Measurements from ENCODE around the gene FAM13A. TPM values are rescaled to one million over a fixed set of nuclear protein-coding genes. Genes with fewer than 3 reads are reported as not detected.

Gene FAM13A
- total RNA-seq, 1 donor from 2014 or later = 40.3 TPM

DNA sequence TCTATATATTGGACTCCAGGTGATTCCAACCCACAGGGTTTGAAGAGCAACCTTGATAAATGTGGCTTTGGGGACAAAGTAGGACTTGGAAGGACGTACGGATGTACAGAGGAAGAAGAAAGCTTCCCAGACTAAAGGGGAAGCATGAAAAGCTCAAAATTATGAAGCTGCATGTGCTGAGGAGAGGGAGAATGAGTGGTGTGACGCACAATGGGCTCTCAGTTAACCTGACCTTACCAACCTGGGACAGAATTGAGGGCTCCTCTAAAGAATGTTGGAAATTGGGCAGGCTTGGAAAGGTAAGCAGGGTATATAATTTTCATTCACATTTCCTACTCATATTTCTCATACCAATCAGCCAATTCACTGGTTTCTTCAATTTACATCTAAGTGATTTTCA is 43.9 kb upstream of the FAM13A start:
- Histone ChIP-seq H2AFZ (replicated peaks) (no peak overlapping the region), H3K36me3 (no peaks in the 10 kb centered on the region), H3K4me3 (no peak overlapping the region), H3K9ac (no peak overlapping the region), H3K27me3 (no peaks in the 10 kb centered on the region), H3K27ac (no peak overlapping the region), H3K4me2 (no peak overlapping the region), H3K79me2 (ENCODE audit: low read depth) (no peaks in the 10 kb centered on the region), H3K4me1 (no peaks in the 10 kb centered on the region), H4K20me1 (ENCODE audit: low read depth) (no peaks in the 10 kb centered on the region), H3F3A (ENCODE audit: low read depth) (no peaks in the 10 kb centered on the region), H3K9me3 (ENCODE audit: low read depth) (no peaks in the 10 kb centered on the region)
- Mint-ChIP-seq H3K27ac (no peak overlapping the region), H3K27me3 (ENCODE audit: insufficient read depth, low read depth) (peaks cover 2% of the 10 kb centered on the region), H3K9me3 (no peaks in the 10 kb centered on the region), H3K4me3 (no peak overlapping the region), H3K4me1 (peaks cover 3% of the 10 kb centered on the region), H3K36me3 (no peaks in the 10 kb centered on the region)
- DNase-seq (ENCODE audit: low spot score) = no peak
- TF ChIP-seq, protein P1, sequence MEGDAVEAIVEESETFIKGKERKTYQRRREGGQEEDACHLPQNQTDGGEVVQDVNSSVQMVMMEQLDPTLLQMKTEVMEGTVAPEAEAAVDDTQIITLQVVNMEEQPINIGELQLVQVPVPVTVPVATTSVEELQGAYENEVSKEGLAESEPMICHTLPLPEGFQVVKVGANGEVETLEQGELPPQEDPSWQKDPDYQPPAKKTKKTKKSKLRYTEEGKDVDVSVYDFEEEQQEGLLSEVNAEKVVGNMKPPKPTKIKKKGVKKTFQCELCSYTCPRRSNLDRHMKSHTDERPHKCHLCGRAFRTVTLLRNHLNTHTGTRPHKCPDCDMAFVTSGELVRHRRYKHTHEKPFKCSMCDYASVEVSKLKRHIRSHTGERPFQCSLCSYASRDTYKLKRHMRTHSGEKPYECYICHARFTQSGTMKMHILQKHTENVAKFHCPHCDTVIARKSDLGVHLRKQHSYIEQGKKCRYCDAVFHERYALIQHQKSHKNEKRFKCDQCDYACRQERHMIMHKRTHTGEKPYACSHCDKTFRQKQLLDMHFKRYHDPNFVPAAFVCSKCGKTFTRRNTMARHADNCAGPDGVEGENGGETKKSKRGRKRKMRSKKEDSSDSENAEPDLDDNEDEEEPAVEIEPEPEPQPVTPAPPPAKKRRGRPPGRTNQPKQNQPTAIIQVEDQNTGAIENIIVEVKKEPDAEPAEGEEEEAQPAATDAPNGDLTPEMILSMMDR (IDR thresholded peaks at IDR 0.05) = no peak
- no peak for TF ChIP-seq EZH2 (IDR thresholded peaks at IDR 0.05)
- TF ChIP-seq EZH2phosphoT487 (IDR thresholded peaks at IDR 0.05) = no peak

DNA sequence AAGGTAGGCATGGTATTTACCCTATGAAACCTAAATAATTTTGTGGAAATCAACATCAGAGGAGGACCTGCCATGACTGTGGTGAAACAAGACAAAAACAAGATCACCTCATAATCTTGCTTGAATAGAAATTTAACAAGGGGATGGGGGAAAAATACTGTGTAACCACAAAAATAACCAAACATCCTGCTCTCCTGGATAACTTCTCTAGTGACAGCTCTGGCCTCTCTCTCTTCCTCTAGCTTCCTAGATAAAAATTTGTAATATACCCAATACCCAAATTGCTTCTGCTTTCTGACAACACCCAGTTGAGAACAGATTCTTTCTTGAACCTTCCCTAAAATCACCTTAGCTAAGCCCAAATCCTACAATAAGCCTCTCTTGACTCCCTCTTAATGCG is 42.5 kb upstream of the FAM13A start:
- no peaks in the 10 kb centered on the region for H3K9me3 ChIP-seq (ENCODE audit: low read depth)
- no peaks in the 10 kb centered on the region for H4K20me1 ChIP-seq (ENCODE audit: low read depth)
- DNase-seq (ENCODE audit: low spot score) = no peak
- TF ChIP-seq, protein P1 (IDR thresholded peaks at IDR 0.05) = no peak
- no peak for TF ChIP-seq EZH2phosphoT487 (IDR thresholded peaks at IDR 0.05)
- no peak for TF ChIP-seq EZH2 (IDR thresholded peaks at IDR 0.05)
- no peak overlapping the region for H3K9ac ChIP-seq
- H3K36me3 Mint-ChIP-seq = no peaks in the 10 kb centered on the region
- no peaks in the 10 kb centered on the region for H3K9me3 Mint-ChIP-seq
- H3K27ac ChIP-seq = no peak overlapping the region
- no peak overlapping the region for H3K27ac Mint-ChIP-seq
- H3K4me1 ChIP-seq = no peaks in the 10 kb centered on the region
- no peak overlapping the region for H3K4me3 ChIP-seq
- H2AFZ ChIP-seq (replicated peaks) = no peak overlapping the region
- no peaks in the 10 kb centered on the region for H3F3A ChIP-seq (ENCODE audit: low read depth)
- H3K27me3 Mint-ChIP-seq (ENCODE audit: insufficient read depth, low read depth) = peaks cover 2% of the 10 kb centered on the region
- H3K4me1 Mint-ChIP-seq = peaks cover 3% of the 10 kb centered on the region
- H3K36me3 ChIP-seq = no peaks in the 10 kb centered on the region
- no peak overlapping the region for H3K4me2 ChIP-seq
- H3K79me2 ChIP-seq (ENCODE audit: low read depth) = no peaks in the 10 kb centered on the region
- H3K4me3 Mint-ChIP-seq = no peak overlapping the region
- H3K27me3 ChIP-seq = no peaks in the 10 kb centered on the region

DNA sequence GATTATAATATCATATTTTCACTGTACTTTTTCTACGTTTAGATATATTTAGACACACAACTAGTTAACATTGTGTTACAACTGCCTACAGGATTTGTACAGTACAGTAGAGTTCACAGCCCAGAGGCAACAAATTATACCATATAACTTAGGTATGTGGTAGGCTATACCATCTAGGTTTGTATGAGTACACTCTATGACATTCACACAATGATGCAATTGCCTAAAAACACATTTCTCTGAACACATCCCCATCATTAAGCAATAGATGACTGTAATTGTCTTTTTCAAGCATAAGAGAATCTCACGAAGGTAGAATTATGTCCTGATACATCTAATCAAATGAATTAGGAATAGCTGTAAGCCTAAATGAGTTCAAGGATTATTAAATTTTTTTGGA is 42.0 kb upstream of the FAM13A start:
- Histone ChIP-seq H3K36me3 (no peaks in the 10 kb centered on the region), H3K9ac (no peak overlapping the region), H3F3A (ENCODE audit: low read depth) (no peaks in the 10 kb centered on the region), H3K27ac (no peak overlapping the region), H3K4me2 (no peak overlapping the region), H3K9me3 (ENCODE audit: low read depth) (no peaks in the 10 kb centered on the region), H3K79me2 (ENCODE audit: low read depth) (no peaks in the 10 kb centered on the region), H3K27me3 (no peaks in the 10 kb centered on the region), H3K4me3 (no peak overlapping the region), H3K4me1 (no peaks in the 10 kb centered on the region), H4K20me1 (ENCODE audit: low read depth) (no peaks in the 10 kb centered on the region), H2AFZ (replicated peaks) (no peak overlapping the region)
- Mint-ChIP-seq H3K27me3 (ENCODE audit: insufficient read depth, low read depth) (peaks cover 2% of the 10 kb centered on the region), H3K36me3 (no peaks in the 10 kb centered on the region), H3K27ac (no peak overlapping the region), H3K4me3 (no peak overlapping the region), H3K9me3 (no peaks in the 10 kb centered on the region), H3K4me1 (peaks cover 3% of the 10 kb centered on the region)
- no peak for DNase-seq (ENCODE audit: low spot score)
- no peak for TF ChIP-seq EZH2phosphoT487 (IDR thresholded peaks at IDR 0.05)
- TF ChIP-seq EZH2 (IDR thresholded peaks at IDR 0.05) = no peak
- TF ChIP-seq, protein P1 (IDR thresholded peaks at IDR 0.05) = no peak

Measured in neural progenitor cell (in vitro differentiated cells).